Tracheal epithelial cell (primary cell): ENCODE measurements around the gene CYB561D2. TPM values are rescaled to one million over a fixed set of nuclear protein-coding genes. Genes with fewer than 3 reads are reported as not detected.

Source experiments
- total RNA-seq: library from RNA; depleted of rRNA; stranded (reverse); fragments of >200 nt; gene quantifications from 2 replicates; pipeline ENCODE4 v1.2.1, GENCODE V29; 2014

CYB561D2 gene
- 17.1 and 28.4 TPM in 2 replicates for total RNA-seq

GRCh38 chr3:50350527-50351322 is at the start of gene CYB561D2, which contains the start of gene NPRL2:
CYB561D2 (plus strand) TSS chr3:50350862; CDS start chr3:50351434, 572 bp downstream.
NPRL2 (minus strand) TSS chr3:50350775; CDS start chr3:50350652, 123 bp downstream.

GRCh38 chr3:50303013-50303815 is 47.4 kb upstream of the CYB561D2 start, which contains the start of gene HYAL1:
HYAL1 (minus strand) TSS chr3:50303574; CDS start chr3:50302956, 618 bp downstream.

GRCh38 chr3:50322386-50323091 is 28.1 kb upstream of the CYB561D2 start, which contains the start of gene HYAL2:
HYAL2 (minus strand) TSS chr3:50322745; CDS start chr3:50320489, 2,256 bp downstream.

GRCh38 chr3:50327943-50328691 is 22.5 kb upstream of the CYB561D2 start, which contains the start of gene TUSC2:
TUSC2 (minus strand) TSS chr3:50328223; CDS start chr3:50328099, 124 bp downstream.

GRCh38 chr3:50340448-50341329 is 10.0 kb upstream of the CYB561D2 start, which contains the start of gene RASSF1:
RASSF1 (minus strand) TSS chr3:50340836; CDS start chr3:50340805, 31 bp downstream.

GRCh38 chr3:50345586-50346234 is 5.0 kb upstream of the CYB561D2 start, which contains the start of gene ZMYND10:
ZMYND10 (minus strand) TSS chr3:50345732; CDS start chr3:50345579, 153 bp downstream.

GRCh38 chr3:50358911-50359759 is 8.5 kb downstream of the CYB561D2 start, which contains the start of gene TMEM115:
TMEM115 (minus strand) TSS chr3:50359521; CDS start chr3:50359063, 458 bp downstream.

Other genes starting within 250 kb of the CYB561D2 start
- gene SEMA3F, start 195.5 kb upstream of the CYB561D2 start, total RNA-seq: 65.3 and 87.8 TPM in 2 replicates
- 0.43 TPM in 1 of 2 replicates, not detected in the other for gene GNAT1, start 159.3 kb upstream of the CYB561D2 start, total RNA-seq
- not detected in 2 replicates for gene SLC38A3, start 145.6 kb upstream of the CYB561D2 start, total RNA-seq
- 85.3 and 148 TPM in 2 replicates for gene GNAI2, start 114.7 kb upstream of the CYB561D2 start, total RNA-seq
- gene SEMA3B, start 81.7 kb upstream of the CYB561D2 start, total RNA-seq: 8.2 and 15.6 TPM in 2 replicates
- gene LSMEM2, start 71.8 kb upstream of the CYB561D2 start, total RNA-seq: not detected in 2 replicates
- gene IFRD2, start 58.4 kb upstream of the CYB561D2 start, total RNA-seq: 150 and 196 TPM in 2 replicates
- gene HYAL3, start 51.5 kb upstream of the CYB561D2 start, total RNA-seq: 7.5 and 14.7 TPM in 2 replicates
- 3.1 and 3.4 TPM in 2 replicates for gene NAA80, start 51.5 kb upstream of the CYB561D2 start, total RNA-seq
- gene HYAL1, start 47.3 kb upstream of the CYB561D2 start, total RNA-seq: 4.8 and 6.6 TPM in 2 replicates
- 74.0 and 95.7 TPM in 2 replicates for gene HYAL2, start 28.1 kb upstream of the CYB561D2 start, total RNA-seq
- gene TUSC2, start 22.6 kb upstream of the CYB561D2 start, total RNA-seq: 14.9 and 16.9 TPM in 2 replicates
- 17.4 and 23.2 TPM in 2 replicates for gene RASSF1, start 10.0 kb upstream of the CYB561D2 start, total RNA-seq
- 0.24 and 1.9 TPM in 2 replicates for gene ZMYND10, start 5.1 kb upstream of the CYB561D2 start, total RNA-seq
- 15.6 and 18.3 TPM in 2 replicates for gene NPRL2, start 87 bp upstream of the CYB561D2 start, total RNA-seq
- 31.1 and 45.1 TPM in 2 replicates for gene TMEM115, start 8.7 kb downstream of the CYB561D2 start, total RNA-seq
- gene CACNA2D2, start 152.8 kb downstream of the CYB561D2 start, total RNA-seq: not detected in 2 replicates
- gene C3orf18, start 216.9 kb downstream of the CYB561D2 start, total RNA-seq: 4.3 and 4.7 TPM in 2 replicates
- 8.7 and 10.6 TPM in 2 replicates for gene HEMK1, start 218.7 kb downstream of the CYB561D2 start, total RNA-seq